Right lobe of liver (tissue), 6 donors: Measurements from ENCODE around the gene KATNIP. TPM values are rescaled to one million over a fixed set of nuclear protein-coding genes. Genes with fewer than 3 reads are reported as not detected.

Experiments
- ATAC-seq, 4 donors: fragments of 200-7000 bp; cut with Tn5 transposase; one replicate each; pipeline ENCODE4 v1.9.1; 2020; ENCODE audit warnings: mild to moderate bottlenecking in 4 of 4, moderate library complexity in 4 of 4
- DNase-seq, 3 donors: peaks; one replicate each; pipeline ENCODE4 v3.0.0-alpha.2; 2020
- H3K27ac ChIP-seq, 3 donors: fragments of 200-600 bp; one replicate each; pipeline ENCODE4 v1.8.0; 2022
- H3K27me3 ChIP-seq, 2 donors: fragments of 200-600 bp; one replicate each; pipeline ENCODE4 v1.8.0; 2022
- H3K36me3 ChIP-seq, 4 donors: fragments of 200-600 bp; sonication (generic) in 1 of 4; one replicate each; pipeline versions ENCODE4 v1.5.1 to v1.8.0; 2017 to 2022; ENCODE audit warnings: control low read depth in 1 of 4
- H3K4me1 ChIP-seq, 4 donors: fragments of 200-600 bp; sonication (generic) in 1 of 4; one replicate each; pipeline versions ENCODE4 v1.5.1 to v1.8.0; 2017 to 2022; ENCODE audit warnings: control low read depth in 1 of 4
- H3K4me3 ChIP-seq, 3 donors: fragments of 200-600 bp; one replicate each; pipeline ENCODE4 v1.8.0; 2022
- H3K9me3 ChIP-seq, 4 donors: fragments of 200-600 bp; sonication (generic) in 1 of 4; one replicate each; pipeline versions ENCODE4 v1.5.1 to v1.8.0; 2017 to 2022; ENCODE audit warnings: control low read depth in 1 of 4
- CTCF ChIP-seq, 4 donors: fragments of 200-600 bp in 3 of 4; fragments of 450-650 bp in 1 of 4; IDR thresholded peaks; one replicate each; pipeline versions ENCODE4 v1.5.1 to v1.8.0; 2016 to 2022; ENCODE audit warnings: antibody characterized with exemption in 4 of 4, mild to moderate bottlenecking in 2 of 4
- POLR2A ChIP-seq: fragments of 450-650 bp; IDR thresholded peaks from one replicate; pipeline ENCODE4 v1.6.1; 2017; ENCODE audit warnings: antibody characterized with exemption, mild to moderate bottlenecking
- WGBS: methylation state at CpG from one replicate; pipeline ENCODE4 v1.1.6; 2018; ENCODE audit warnings: low coverage, low lambda C conversion rate; ENCODE audit not compliant: insufficient coverage; ENCODE audit errors: missing lambda C conversion rate; 5-methylcytosine and 5-hydroxymethylcytosine counted together
- intact Hi-C, 2 donors: fragments of 100-400 bp; cut with DNase I; formaldehyde crosslinking; loops; one replicate each; pipeline versions ENCODE4 v1.11.2 to v1.14.1; 2022
- long read RNA-seq: library from polyadenylated mRNA; unstranded; transcript quantifications from one replicate; pipeline ENCODE4 v2.0.0, GENCODE V29; 2019
- total RNA-seq, 6 experiments: library from RNA; depleted of rRNA in 2 of 6; stranded (reverse); fragments of >200 nt in 2 of 6; fragmentation: NEBNext Ultra II Directional in 3 of 6; extraction: Animal tissue kit (Norgen Biotek cat#: 25700) in 3 of 6; gene quantifications; one replicate each; pipeline versions ENCODE4 v1.1.0 to v1.2.4, GENCODE V29; 2016 to 2023
- donor health status: DM: no; HTN: yes; CAD: no.
- donor health status: DM: no; HTN: no; CAD: no.
- donor health status: DM: no; HTN: no; CAD: no.
- donor health status: DM: no; HTN: yes; CAD: no.
- donor health status: DM: no; HTN: yes; CAD: no.

The KATNIP gene
- total RNA-seq: 10 to 100 TPM in 1 of 6 experiments, 1 to 10 TPM in 5; 6.1 to 10.2 (median 7.6) TPM
- long read RNA-seq: 0 reads

GRCh38 chr16:27549746-27550581, at the start of gene KATNIP, which contains the start of gene GTF3C1:
TSS of gene KATNIP (plus strand) at chr16:27550144. CDS start at chr16:27550171, 27 bp downstream.
TSS of gene GTF3C1 (minus strand) at chr16:27549913. CDS start at chr16:27549890, 23 bp downstream.
- ATAC-seq: peak; percentile 99 to 100 (median 100)
- Histone ChIP-seq H3K36me3 (peaks cover 0 to 5% (median 3%) of the 10 kb centered on the region in 4 donors), H3K4me3 (peak within 1 kb of the TSS; percentile 75 to 98 (median 95)), H3K4me1 (peaks cover 0 to 16% (median 5%) of the 10 kb centered on the region in 4 donors), H3K27ac (peak within 1 kb of the TSS; percentile 39 to 67 (median 64)), H3K27me3 (no peaks in the 10 kb centered on the region), H3K9me3 (no peaks in the 10 kb centered on the region)
- peak; percentile 100 for DNase-seq
- intact Hi-C loops: no loop called here
- TF ChIP-seq CTCF (IDR thresholded peaks at IDR 0.05): no peak
- peak; percentile 54 for TF ChIP-seq POLR2A
- 1% methylated on average over 24 of the region's 59 CpGs for WGBS

- Histone ChIP-seq H3K27ac (no peak overlapping the region), H3K9me3 (no peaks in the 10 kb centered on the region), H3K4me3 (no peak overlapping the region), H3K4me1 (no peaks in the 10 kb centered on the region), H3K27me3 (no peaks in the 10 kb centered on the region), H3K36me3 (peaks cover 0 to 93% (median 31%) of the 10 kb centered on the region in 4 donors)
- no peak for DNase-seq
- WGBS: 94% methylated on average over 3 of the region's 3 CpGs
- intact Hi-C loops: no loop called here
- TF ChIP-seq POLR2A (no peak), CTCF (IDR thresholded peaks at IDR 0.05) (no peak)
- no peak for ATAC-seq
Observed at GRCh38 chr16:27500801-27501200, 49.1 kb upstream of the KATNIP start.

- ATAC-seq: no peak
- Histone ChIP-seq H3K9me3 (no peaks in the 10 kb centered on the region), H3K4me3 (no peak overlapping the region), H3K36me3 (peaks cover 0 to 96% (median 41%) of the 10 kb centered on the region in 4 donors), H3K27me3 (no peaks in the 10 kb centered on the region), H3K27ac (no peak overlapping the region), H3K4me1 (no peaks in the 10 kb centered on the region)
- 39% methylated on average over 2 of the region's 5 CpGs for WGBS
- no peak for DNase-seq
- no peak for TF ChIP-seq POLR2A
- no peak for TF ChIP-seq CTCF (IDR thresholded peaks at IDR 0.05)
- intact Hi-C loops: no loop called here
Observed at GRCh38 chr16:27503662-27504061, 46.3 kb upstream of the KATNIP start.

- Histone ChIP-seq H3K9me3 (no peaks in the 10 kb centered on the region), H3K4me3 (no peak overlapping the region), H3K4me1 (no peaks in the 10 kb centered on the region), H3K27me3 (no peaks in the 10 kb centered on the region), H3K27ac (no peak overlapping the region), H3K36me3 (peaks cover 0 to 97% (median 37%) of the 10 kb centered on the region in 4 donors)
- TF ChIP-seq POLR2A: no peak
- no peak for DNase-seq
- ATAC-seq: no peak
- intact Hi-C loops: no loop called here
- 81% methylated on average over 13 of the region's 13 CpGs for WGBS
Observed at GRCh38 chr16:27505297-27506236, 44.4 kb upstream of the KATNIP start.
